Liver (tissue), 3 donors: ENCODE measurements around the gene MRPL3.

Experiments
- ATF3 ChIP-seq: IDR thresholded peaks from 2 replicates; pipeline ENCODE4 v1.6.1; 2016; ENCODE audit warnings: antibody characterized with exemption
- CTCF ChIP-seq: fragments of 150-350 bp; IDR thresholded peaks from 2 replicates; pipeline ENCODE4 v1.5.1; 2017; ENCODE audit warnings: improper control_type of control experiment, low read depth, low read length; ENCODE audit not compliant: missing input control
- HNF4G ChIP-seq: IDR thresholded peaks from 2 replicates; pipeline ENCODE4 v1.6.1; 2016; ENCODE audit warnings: antibody characterized with exemption
- JUND ChIP-seq, 2 donors: IDR thresholded peaks; 2 replicates each; pipeline ENCODE4 v1.6.1; 2016; ENCODE audit warnings: antibody characterized with exemption in 2 of 2
- RAD21 ChIP-seq, 2 donors: IDR thresholded peaks; 2 replicates each; pipeline ENCODE4 v1.6.1; 2016; ENCODE audit warnings: antibody characterized with exemption in 2 of 2, mild to moderate bottlenecking in 2 of 2
- SP1 ChIP-seq: IDR thresholded peaks from 2 replicates; pipeline ENCODE4 v1.6.1; 2018; ENCODE audit warnings: antibody characterized with exemption, mild to moderate bottlenecking
- YY1 ChIP-seq: IDR thresholded peaks from 2 replicates; pipeline ENCODE4 v1.6.1; 2016; ENCODE audit warnings: antibody characterized with exemption, mild to moderate bottlenecking
- TF ChIP-seq, protein P1 (sequence below): IDR thresholded peaks from 2 replicates; pipeline ENCODE4 v1.6.1; 2016; ENCODE audit warnings: antibody characterized with exemption
- donor health status: healthy.
- donor health status: healthy.

- TF ChIP-seq CTCF (no peak), SP1 (peak; percentile 39), JUND (IDR thresholded peaks at IDR 0.05) (no peak), YY1 (peak; percentile 98), RAD21 (IDR thresholded peaks at IDR 0.05) (peak; percentile 61 to 64), HNF4G (no peak), ATF3 (peak; percentile 64)
- TF ChIP-seq, protein P1, sequence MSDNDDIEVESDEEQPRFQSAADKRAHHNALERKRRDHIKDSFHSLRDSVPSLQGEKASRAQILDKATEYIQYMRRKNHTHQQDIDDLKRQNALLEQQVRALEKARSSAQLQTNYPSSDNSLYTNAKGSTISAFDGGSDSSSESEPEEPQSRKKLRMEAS, result peak; percentile 97
Measured at GRCh38 chr3:131502530-131503319, at the start of gene MRPL3.
